ENCODE results near the gene PSRC1.

DNA sequence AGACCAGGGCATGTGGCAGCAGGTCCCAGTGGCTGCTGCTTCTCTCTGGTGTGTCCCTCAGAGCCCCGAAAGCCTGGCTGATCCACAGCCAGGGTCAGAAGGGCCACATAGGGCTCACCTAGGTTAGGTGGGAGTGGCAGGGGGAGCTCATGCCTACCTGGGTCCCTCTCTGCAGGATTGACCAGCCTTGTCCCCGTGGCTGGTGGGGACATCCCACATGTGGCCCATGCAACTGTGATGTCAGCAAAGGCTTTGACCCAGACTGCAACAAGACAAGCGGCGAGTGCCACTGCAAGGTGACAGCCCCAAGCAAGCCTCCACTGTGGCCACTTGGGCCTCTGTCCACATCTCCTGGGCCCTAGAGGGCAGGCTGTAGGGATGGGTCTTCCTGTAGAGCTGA is 17.9 kb downstream of the PSRC1 start:
- TF ChIP-seq CTCF (conservative IDR thresholded peaks at IDR 0.05; ENCODE audit: low read length) (no peak), EZH2phosphoT487 (IDR thresholded peaks at IDR 0.05; ENCODE audit: borderline replicate concordance, low read depth, low read length) (no peak)

Data from OCI-LY7 (cell line).